OCI-LY1 (cell line): ENCODE data around the gene KCNH4.

ENCODE experiments used
- H2AFZ ChIP-seq: fragments of 200-600 bp; sonication (generic), shearing (Covaris generic); 2 replicates; pipeline ENCODE4 v1.6.0; 2014; ENCODE audit warnings: antibody characterized with exemption, mild to moderate bottlenecking, low read length
- H3F3A ChIP-seq: fragments of 200-600 bp; sonication (generic), shearing (Covaris generic); 2 replicates; pipeline ENCODE4 v1.6.0; 2014; ENCODE audit warnings: mild to moderate bottlenecking, antibody characterized with exemption, low read length, moderate library complexity; ENCODE audit not compliant: insufficient read depth
- H3K27ac ChIP-seq: fragments of 200-600 bp; sonication (generic); 2 replicates; pipeline ENCODE4 v1.5.1; 2014; ENCODE audit warnings: low read length, mixed run types, mild to moderate bottlenecking, low read depth; ENCODE audit not compliant: poor library complexity, severe bottlenecking
- H3K27me3 ChIP-seq: fragments of 200-600 bp; sonication (generic); 2 replicates; pipeline ENCODE4 v1.6.0; 2014; ENCODE audit warnings: antibody characterized with exemption, mild to moderate bottlenecking, low read length, moderate library complexity; ENCODE audit not compliant: insufficient read depth
- H3K36me3 ChIP-seq: fragments of 200-600 bp; sonication (generic); 2 replicates; pipeline ENCODE4 v1.6.1; 2014; ENCODE audit warnings: mild to moderate bottlenecking, antibody characterized with exemption, low read length, moderate library complexity, mixed read lengths; ENCODE audit not compliant: insufficient read depth
- H3K4me1 ChIP-seq: fragments of 200-600 bp; sonication (generic); 2 replicates; pipeline ENCODE4 v1.5.1; 2014; ENCODE audit warnings: mild to moderate bottlenecking, low read length, moderate library complexity; ENCODE audit not compliant: insufficient read depth, severe bottlenecking
- H3K4me2 ChIP-seq: fragments of 200-600 bp; sonication (generic), shearing (Covaris generic); 2 replicates; pipeline ENCODE4 v1.6.1; 2014; ENCODE audit warnings: low read length
- H3K4me3 ChIP-seq: fragments of 200-600 bp; sonication (generic); 2 replicates; pipeline ENCODE4 v1.5.1; 2014; ENCODE audit warnings: low read length, low read depth, mild to moderate bottlenecking, mixed read lengths; ENCODE audit not compliant: poor library complexity, severe bottlenecking
- H3K79me2 ChIP-seq: fragments of 200-600 bp; shearing (Covaris generic); 2 replicates; pipeline ENCODE4 v1.6.1; 2016; ENCODE audit warnings: mixed run types, low read length, mixed read lengths; ENCODE audit not compliant: insufficient read depth
- H3K9ac ChIP-seq: fragments of 200-600 bp; sonication (generic), shearing (Covaris generic); 2 replicates; pipeline ENCODE4 v1.6.1; 2014; ENCODE audit warnings: mild to moderate bottlenecking, low read length, mixed read lengths
- H3K9me2 ChIP-seq: fragments of 200-600 bp; sonication (generic), shearing (Covaris generic); 2 replicates; pipeline ENCODE4 v1.6.1; 2014; ENCODE audit warnings: low read depth, mild to moderate bottlenecking, low read length, mixed read lengths
- H3K9me3 ChIP-seq: fragments of 200-600 bp; shearing (Covaris generic); 2 replicates; pipeline ENCODE4 v1.6.1; 2014; ENCODE audit warnings: low read length, mixed read lengths
- H4K20me1 ChIP-seq: fragments of 200-600 bp; sonication (generic), shearing (Covaris generic); 2 replicates; pipeline ENCODE4 v1.6.0; 2016; ENCODE audit warnings: mild to moderate bottlenecking, low read length; ENCODE audit not compliant: insufficient read depth
- EZH2 ChIP-seq: fragments of 200-600 bp; sonication (generic), shearing (Covaris generic); IDR thresholded peaks from 2 replicates; pipeline ENCODE4 v1.8.0; 2017; ENCODE audit warnings: borderline replicate concordance, mixed run types, mild to moderate bottlenecking, antibody characterized with exemption, low read length, moderate library complexity, mixed read lengths
- TF ChIP-seq, protein P1 (sequence below): fragments of 200-600 bp; sonication (generic), shearing (Covaris generic); IDR thresholded peaks from 2 replicates; pipeline ENCODE4 v1.5.1; 2017; ENCODE audit warnings: mild to moderate bottlenecking, antibody characterized with exemption, low read length, moderate library complexity, mixed read lengths

The KCNH4 gene

DNA sequence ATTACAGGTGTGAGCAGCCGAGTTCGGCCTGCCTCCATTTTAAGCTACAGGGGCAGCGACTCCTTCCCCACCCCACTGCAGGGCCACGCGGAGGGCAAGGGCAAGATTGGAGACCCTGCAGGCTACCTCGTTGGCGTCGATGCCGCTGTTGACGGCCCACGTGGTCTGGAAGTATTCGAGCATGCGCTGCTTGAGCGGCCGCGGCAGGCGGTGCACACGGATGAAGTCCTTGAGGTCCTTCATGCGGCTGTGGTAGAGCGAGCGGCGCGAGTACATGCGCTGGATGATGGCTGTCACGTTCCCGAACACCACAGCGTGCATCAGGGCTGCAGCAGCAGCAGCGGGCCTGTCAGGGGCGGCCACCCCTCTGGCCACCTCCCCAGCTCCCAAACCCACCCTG lies 11.6 kb downstream of the KCNH4 start:
- Histone ChIP-seq H3K27ac (no peak overlapping the region), H3K27me3 (no peaks in the 10 kb centered on the region; the same call in 1 of the 2 replicates), H3K9me2 (no peaks in the 10 kb centered on the region), H3K9me3 (no peaks in the 10 kb centered on the region), H3K4me3 (no peak overlapping the region), H3K79me2 (no peaks in the 10 kb centered on the region), H3F3A (no peaks in the 10 kb centered on the region), H3K4me2 (no peak overlapping the region), H3K9ac (no peak overlapping the region), H3K4me1 (no peaks in the 10 kb centered on the region), H4K20me1 (no peaks in the 10 kb centered on the region), H3K36me3 (no peaks in the 10 kb centered on the region), H2AFZ (no peak overlapping the region)
- TF ChIP-seq, protein P1, sequence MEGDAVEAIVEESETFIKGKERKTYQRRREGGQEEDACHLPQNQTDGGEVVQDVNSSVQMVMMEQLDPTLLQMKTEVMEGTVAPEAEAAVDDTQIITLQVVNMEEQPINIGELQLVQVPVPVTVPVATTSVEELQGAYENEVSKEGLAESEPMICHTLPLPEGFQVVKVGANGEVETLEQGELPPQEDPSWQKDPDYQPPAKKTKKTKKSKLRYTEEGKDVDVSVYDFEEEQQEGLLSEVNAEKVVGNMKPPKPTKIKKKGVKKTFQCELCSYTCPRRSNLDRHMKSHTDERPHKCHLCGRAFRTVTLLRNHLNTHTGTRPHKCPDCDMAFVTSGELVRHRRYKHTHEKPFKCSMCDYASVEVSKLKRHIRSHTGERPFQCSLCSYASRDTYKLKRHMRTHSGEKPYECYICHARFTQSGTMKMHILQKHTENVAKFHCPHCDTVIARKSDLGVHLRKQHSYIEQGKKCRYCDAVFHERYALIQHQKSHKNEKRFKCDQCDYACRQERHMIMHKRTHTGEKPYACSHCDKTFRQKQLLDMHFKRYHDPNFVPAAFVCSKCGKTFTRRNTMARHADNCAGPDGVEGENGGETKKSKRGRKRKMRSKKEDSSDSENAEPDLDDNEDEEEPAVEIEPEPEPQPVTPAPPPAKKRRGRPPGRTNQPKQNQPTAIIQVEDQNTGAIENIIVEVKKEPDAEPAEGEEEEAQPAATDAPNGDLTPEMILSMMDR: no peak

DNA sequence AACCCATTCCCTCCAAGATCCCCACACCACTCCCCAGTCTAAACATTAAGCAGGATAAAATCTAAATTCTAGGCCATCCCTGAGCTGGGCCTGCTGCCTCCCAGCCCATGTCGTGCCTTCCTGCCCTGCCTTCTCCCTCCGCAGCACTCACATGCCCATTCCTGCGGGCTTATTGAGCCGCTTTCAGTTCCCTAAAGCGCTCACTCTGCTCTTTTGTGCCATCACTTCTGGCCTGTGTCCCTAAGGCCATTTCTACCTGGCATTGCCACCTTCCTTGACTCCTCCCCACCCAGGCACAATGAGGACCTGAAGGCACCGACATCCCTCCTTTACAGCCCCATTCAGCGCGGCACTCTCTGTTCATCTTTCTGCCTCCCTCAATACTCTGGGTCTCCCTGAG lies 13.1 kb downstream of the KCNH4 start:
- Histone ChIP-seq H3K9ac (no peak overlapping the region), H2AFZ (no peak overlapping the region), H3K9me2 (no peaks in the 10 kb centered on the region), H4K20me1 (no peaks in the 10 kb centered on the region), H3K27me3 (no peaks in the 10 kb centered on the region; the same call in 1 of the 2 replicates), H3K79me2 (no peaks in the 10 kb centered on the region), H3K9me3 (no peaks in the 10 kb centered on the region), H3K36me3 (no peaks in the 10 kb centered on the region), H3K4me2 (no peak overlapping the region), H3F3A (no peaks in the 10 kb centered on the region), H3K4me3 (no peak overlapping the region), H3K27ac (no peak overlapping the region), H3K4me1 (no peaks in the 10 kb centered on the region)
- no peak for TF ChIP-seq EZH2
- TF ChIP-seq, protein P1: no peak

DNA sequence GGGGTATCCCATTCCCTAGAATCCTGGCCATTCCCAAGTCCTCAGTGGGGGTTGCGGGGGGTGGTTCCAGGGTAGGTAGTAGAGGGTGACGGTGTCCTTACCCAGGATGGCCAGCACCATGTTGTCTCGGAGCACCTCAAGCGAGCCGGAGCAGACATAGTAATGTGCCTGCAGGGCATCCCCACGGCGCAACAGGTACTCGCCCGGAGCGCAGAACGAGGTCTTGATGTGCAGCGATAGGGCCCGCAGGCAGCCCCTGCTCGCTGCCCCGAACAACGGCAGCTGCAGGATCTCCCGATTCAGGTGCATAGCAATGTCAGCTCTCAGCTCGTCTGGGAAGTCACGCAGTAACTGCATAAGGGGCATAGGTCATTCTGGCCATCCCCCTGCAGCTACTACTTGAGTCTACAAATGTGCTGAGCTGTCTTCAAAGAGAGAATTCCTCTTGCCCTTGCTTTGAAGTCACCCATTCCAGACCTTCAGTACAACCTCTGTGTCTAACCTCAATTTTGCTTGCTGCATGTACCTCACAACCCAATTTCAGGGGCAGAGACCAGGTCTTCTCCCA lies 14.7 kb downstream of the KCNH4 start:
- H3K9me3 ChIP-seq: no peaks in the 10 kb centered on the region
- no peak overlapping the region for H3K9ac ChIP-seq
- TF ChIP-seq, protein P1: no peak
- no peak for TF ChIP-seq EZH2
- no peak overlapping the region for H3K4me3 ChIP-seq
- no peaks in the 10 kb centered on the region for H3K27me3 ChIP-seq
- H3K4me1 ChIP-seq: no peaks in the 10 kb centered on the region
- H3K9me2 ChIP-seq: no peaks in the 10 kb centered on the region
- H2AFZ ChIP-seq: no peak overlapping the region
- no peaks in the 10 kb centered on the region for H3K36me3 ChIP-seq
- no peak overlapping the region for H3K4me2 ChIP-seq
- no peaks in the 10 kb centered on the region for H4K20me1 ChIP-seq
- no peak overlapping the region for H3K27ac ChIP-seq
- no peaks in the 10 kb centered on the region for H3K79me2 ChIP-seq
- H3F3A ChIP-seq: no peaks in the 10 kb centered on the region
